H1 (cell line): ENCODE results near the gene SOX2. TPM values are rescaled to one million over a fixed set of nuclear protein-coding genes. Genes with fewer than 3 reads are reported as not detected.

Source experiments
- PHF8 ChIP-seq: fragments of 200-600 bp; sonication (generic); conservative IDR thresholded peaks from 2 replicates; pipeline ENCODE4 v1.7.1; 2012; ENCODE audit warnings: low read depth, mild to moderate bottlenecking, inconsistent platforms, low read length, moderate library complexity
- POLR2AphosphoS5 ChIP-seq: IDR thresholded peaks from 2 replicates; pipeline ENCODE4 v1.6.1; 2011; ENCODE audit warnings: low read depth, low read length
- RBBP5 ChIP-seq: IDR thresholded peaks from 2 replicates; pipeline ENCODE4 v1.7.1; 2012; ENCODE audit warnings: low read depth, mild to moderate bottlenecking, inconsistent platforms, low read length, moderate library complexity, borderline replicate concordance
- polyA plus RNA-seq, 7 experiments: library from polyadenylated mRNA; depleted of rRNA in 3 of 7; stranded (reverse) in 5 of 7; unstranded in 2 of 7; fragments of >200 nt in 5 of 7; fragments of 200-250 nt in 2 of 7; gene quantifications; 1 replicate in 5 of 7; 2 replicates in 1 of 7; 4 replicates in 1 of 7; pipeline versions ENCODE4 v1.2.1 to v1.2.3, GENCODE V29; 2011 to 2013; ENCODE audit warnings: missing spikeins in 2 of 7, mixed read lengths in 2 of 7
- total RNA-seq: library from RNA; stranded (reverse); fragmentation: NEBNext Ultra II Directional; extraction: Animal tissue kit (Norgen Biotek cat#: 25700); gene quantifications from 2 replicates; pipeline ENCODE4 v1.2.1, GENCODE V29; 2021

Gene SOX2
- total and polyA plus RNA-seq, 2 of the 8 experiments (the other 6 are each of a cell fraction or from before 2014, with no cell fraction given) = 149 to 247 TPM

- TF ChIP-seq PHF8 (peak; percentile 47), POLR2AphosphoS5 (peak; percentile 83; the same call in 1 of the 2 replicates), RBBP5 (peak; percentile 72; the same call in 1 of the 2 replicates)
- TF ChIP-seq, all 59 proteins: peak for 8
These were observed 991 bp downstream of the SOX2 start (continued) for GRCh38 chr3:181712553-181713279.
